Measurements from ENCODE around the gene SORCS3.

DNA sequence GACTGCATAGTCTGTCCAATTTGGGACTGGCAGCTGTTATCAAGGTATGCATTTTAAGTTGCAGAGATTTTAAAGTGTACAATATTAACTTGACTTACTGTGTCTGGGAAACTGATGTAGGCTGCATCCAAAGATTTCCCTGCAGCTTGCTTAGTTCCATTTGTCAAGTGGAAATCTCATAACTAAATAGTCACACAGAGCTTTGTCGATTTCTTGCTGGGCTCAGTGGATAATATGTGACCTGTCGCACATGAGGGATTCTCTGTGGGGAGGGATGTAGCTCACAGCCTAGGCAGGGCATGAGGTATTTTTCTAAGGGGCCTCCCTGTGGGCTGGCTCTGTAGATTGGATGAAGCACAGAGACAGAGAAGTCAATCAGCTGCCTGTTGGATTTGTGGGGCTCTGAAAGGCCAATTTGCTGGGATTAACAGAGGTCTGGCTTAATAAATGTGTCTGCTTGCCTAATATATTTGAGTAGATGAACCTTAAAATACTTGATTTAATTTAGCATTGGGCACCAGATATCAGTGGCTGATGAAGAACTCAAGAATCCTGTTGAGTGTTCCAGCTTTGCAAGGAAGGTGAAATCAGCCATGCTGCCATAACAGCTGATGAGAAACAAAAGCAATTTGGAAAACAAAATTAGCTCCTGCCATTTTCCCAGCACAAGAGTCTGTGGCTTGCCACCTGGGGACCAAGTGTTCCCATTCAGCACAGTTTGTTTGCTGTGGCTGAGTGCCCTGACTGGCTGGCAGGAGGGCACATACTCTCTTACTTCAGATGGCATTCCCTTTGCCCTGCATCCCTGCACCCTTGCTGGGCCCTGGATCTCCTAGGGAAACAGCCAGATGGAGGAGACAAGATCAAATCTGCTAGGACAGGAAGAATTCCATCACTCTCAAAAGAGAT is 598.5 kb downstream of the SORCS3 start:
- TF ChIP-seq, protein P1, sequence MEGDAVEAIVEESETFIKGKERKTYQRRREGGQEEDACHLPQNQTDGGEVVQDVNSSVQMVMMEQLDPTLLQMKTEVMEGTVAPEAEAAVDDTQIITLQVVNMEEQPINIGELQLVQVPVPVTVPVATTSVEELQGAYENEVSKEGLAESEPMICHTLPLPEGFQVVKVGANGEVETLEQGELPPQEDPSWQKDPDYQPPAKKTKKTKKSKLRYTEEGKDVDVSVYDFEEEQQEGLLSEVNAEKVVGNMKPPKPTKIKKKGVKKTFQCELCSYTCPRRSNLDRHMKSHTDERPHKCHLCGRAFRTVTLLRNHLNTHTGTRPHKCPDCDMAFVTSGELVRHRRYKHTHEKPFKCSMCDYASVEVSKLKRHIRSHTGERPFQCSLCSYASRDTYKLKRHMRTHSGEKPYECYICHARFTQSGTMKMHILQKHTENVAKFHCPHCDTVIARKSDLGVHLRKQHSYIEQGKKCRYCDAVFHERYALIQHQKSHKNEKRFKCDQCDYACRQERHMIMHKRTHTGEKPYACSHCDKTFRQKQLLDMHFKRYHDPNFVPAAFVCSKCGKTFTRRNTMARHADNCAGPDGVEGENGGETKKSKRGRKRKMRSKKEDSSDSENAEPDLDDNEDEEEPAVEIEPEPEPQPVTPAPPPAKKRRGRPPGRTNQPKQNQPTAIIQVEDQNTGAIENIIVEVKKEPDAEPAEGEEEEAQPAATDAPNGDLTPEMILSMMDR (IDR thresholded peaks at IDR 0.05; ENCODE audit: insufficient read depth, low read length) = no peak
- TF ChIP-seq POLR2AphosphoS5 (IDR thresholded peaks at IDR 0.05; ENCODE audit: low read depth) = no peak
- TF ChIP-seq, protein P2, sequence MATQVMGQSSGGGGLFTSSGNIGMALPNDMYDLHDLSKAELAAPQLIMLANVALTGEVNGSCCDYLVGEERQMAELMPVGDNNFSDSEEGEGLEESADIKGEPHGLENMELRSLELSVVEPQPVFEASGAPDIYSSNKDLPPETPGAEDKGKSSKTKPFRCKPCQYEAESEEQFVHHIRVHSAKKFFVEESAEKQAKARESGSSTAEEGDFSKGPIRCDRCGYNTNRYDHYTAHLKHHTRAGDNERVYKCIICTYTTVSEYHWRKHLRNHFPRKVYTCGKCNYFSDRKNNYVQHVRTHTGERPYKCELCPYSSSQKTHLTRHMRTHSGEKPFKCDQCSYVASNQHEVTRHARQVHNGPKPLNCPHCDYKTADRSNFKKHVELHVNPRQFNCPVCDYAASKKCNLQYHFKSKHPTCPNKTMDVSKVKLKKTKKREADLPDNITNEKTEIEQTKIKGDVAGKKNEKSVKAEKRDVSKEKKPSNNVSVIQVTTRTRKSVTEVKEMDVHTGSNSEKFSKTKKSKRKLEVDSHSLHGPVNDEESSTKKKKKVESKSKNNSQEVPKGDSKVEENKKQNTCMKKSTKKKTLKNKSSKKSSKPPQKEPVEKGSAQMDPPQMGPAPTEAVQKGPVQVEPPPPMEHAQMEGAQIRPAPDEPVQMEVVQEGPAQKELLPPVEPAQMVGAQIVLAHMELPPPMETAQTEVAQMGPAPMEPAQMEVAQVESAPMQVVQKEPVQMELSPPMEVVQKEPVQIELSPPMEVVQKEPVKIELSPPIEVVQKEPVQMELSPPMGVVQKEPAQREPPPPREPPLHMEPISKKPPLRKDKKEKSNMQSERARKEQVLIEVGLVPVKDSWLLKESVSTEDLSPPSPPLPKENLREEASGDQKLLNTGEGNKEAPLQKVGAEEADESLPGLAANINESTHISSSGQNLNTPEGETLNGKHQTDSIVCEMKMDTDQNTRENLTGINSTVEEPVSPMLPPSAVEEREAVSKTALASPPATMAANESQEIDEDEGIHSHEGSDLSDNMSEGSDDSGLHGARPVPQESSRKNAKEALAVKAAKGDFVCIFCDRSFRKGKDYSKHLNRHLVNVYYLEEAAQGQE (IDR thresholded peaks at IDR 0.05; ENCODE audit: insufficient replicate concordance, low read depth) = no peak
- TF ChIP-seq GABPA (IDR thresholded peaks at IDR 0.05; ENCODE audit: low read depth) = no peak

Data from HL-60 (cell line).